ENCODE results near the gene CXCL11.
"Not testable (repeated sequence)": the region's sequence is repeated elsewhere in the genome, so short reads cannot be mapped to it uniquely, and the experiment has no call there.

- not testable (repeated sequence) for TF ChIP-seq ZFP36L2 (CRISPR knock-in tag; IDR thresholded peaks at IDR 0.05); RFX1 (IDR thresholded peaks at IDR 0.05); POLR2AphosphoS5 (IDR thresholded peaks at IDR 0.05; ENCODE audit: low read depth, low read length); TCF7L2 (IDR thresholded peaks at IDR 0.05; ENCODE audit: low read depth, low read length); CC2D1A (CRISPR knock-in tag; IDR thresholded peaks at IDR 0.05)
Measured at GRCh38 chr4:75998525-75999147, 37.2 kb downstream of the CXCL11 start.
